ENCODE measurements around the gene PAGE3. TPM values are rescaled to one million over a fixed set of nuclear protein-coding genes. Genes with fewer than 3 reads are reported as not detected.

Gene PAGE3
- total RNA-seq, 1 experiment from 2014 or later, result not detected

DNA sequence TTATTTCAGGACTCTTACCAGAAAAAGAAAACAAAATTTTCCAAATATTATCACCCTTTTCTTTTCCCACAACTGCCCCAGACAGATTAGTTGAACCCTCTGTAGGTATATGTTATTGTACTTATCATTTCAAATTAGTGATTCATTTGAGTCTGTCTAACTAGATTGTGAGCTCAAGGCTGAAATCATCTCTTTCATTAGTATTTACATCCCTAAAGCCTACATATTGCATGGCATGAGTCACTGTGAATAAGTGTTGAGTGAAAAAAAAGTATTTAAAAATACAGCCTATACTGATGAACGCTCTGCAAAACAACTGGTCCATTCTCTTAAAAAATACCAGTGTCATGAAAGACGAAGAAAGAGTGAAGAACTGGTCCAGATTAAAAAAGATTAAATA, 3.9 kb downstream of the PAGE3 start:
- Mint-ChIP-seq H3K36me3 (ENCODE audit: insufficient read depth, unreplicated experiment) (no peaks in the 10 kb centered on the region), H3K27ac (ENCODE audit: low read depth, unreplicated experiment) (no peak overlapping the region), H3K9me3 (ENCODE audit: unreplicated experiment) (no peaks in the 10 kb centered on the region), H3K4me3 (ENCODE audit: unreplicated experiment) (no peak overlapping the region), H3K27me3 (ENCODE audit: insufficient read depth, unreplicated experiment) (peaks cover 18% of the 10 kb centered on the region), H3K4me1 (ENCODE audit: insufficient read depth, unreplicated experiment) (no peaks in the 10 kb centered on the region)
- BruUV-seq (replicated peaks), result no TSS peak
- ChIA-PET CTCF (interaction anchor here (0.8 to 0.9 kb wide), 2 partner anchors 227 to 1979 kb away, joined by 3 read pairs; no protein-coding TSS in a partner anchor), POLR2A (no interaction called here)
- TF ChIP-seq, protein P1, sequence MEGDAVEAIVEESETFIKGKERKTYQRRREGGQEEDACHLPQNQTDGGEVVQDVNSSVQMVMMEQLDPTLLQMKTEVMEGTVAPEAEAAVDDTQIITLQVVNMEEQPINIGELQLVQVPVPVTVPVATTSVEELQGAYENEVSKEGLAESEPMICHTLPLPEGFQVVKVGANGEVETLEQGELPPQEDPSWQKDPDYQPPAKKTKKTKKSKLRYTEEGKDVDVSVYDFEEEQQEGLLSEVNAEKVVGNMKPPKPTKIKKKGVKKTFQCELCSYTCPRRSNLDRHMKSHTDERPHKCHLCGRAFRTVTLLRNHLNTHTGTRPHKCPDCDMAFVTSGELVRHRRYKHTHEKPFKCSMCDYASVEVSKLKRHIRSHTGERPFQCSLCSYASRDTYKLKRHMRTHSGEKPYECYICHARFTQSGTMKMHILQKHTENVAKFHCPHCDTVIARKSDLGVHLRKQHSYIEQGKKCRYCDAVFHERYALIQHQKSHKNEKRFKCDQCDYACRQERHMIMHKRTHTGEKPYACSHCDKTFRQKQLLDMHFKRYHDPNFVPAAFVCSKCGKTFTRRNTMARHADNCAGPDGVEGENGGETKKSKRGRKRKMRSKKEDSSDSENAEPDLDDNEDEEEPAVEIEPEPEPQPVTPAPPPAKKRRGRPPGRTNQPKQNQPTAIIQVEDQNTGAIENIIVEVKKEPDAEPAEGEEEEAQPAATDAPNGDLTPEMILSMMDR (IDR thresholded peaks at IDR 0.05; ENCODE audit: unreplicated experiment), result no peak
- no peak for DNase-seq (ENCODE audit: unreplicated experiment)
- intact Hi-C loops (cut with micrococcal nuclease), result no loop called here

DNA sequence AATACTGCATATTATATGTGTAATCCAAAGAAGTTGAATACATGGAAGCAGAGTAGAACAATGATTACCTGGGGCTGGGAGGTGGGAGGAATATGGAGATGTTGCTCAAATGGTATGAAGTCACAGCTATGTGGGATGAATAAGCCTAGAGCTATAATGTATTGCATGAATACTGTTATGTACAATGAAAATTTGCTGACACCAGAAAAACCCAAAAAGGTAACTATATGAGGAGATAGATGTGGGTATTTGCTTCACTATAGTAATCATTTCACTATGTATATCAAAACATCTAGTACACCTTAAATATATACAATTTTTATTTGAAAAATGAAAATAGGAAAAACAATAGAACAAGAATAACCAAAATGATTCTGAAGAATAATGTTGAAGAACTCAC, 11.2 kb downstream of the PAGE3 start:
- H3K4me1 Mint-ChIP-seq (ENCODE audit: insufficient read depth, unreplicated experiment), result no peaks in the 10 kb centered on the region

DNA sequence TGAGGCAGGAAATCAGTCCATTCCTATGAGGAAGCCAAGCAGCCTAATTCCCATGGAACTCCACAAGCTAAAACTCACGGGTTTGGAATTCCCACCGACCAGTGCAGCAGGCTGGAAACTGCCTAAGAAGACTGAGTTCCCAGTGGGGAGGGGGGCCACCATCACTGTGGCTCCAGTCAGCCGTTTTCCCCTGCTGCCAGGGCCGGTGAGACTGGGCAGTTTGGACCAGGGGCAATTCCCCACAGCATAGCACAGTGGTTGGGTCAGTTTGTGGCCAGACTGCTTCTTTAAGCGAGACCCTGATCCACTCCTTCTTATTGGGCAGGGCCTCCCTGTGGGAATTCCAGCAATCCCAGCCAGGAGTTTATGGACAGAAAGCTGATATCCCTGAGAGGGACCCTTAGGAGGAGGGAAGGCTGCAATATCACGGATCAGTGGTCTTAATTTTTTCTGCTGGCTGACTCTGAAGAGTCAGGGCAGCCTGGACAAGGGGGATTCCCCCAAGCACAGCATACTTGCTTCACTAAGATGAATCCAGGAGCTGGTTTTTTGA, 23.9 kb downstream of the PAGE3 start:
- Mint-ChIP-seq H3K27me3 (ENCODE audit: insufficient read depth, unreplicated experiment) (no peaks in the 10 kb centered on the region), H3K4me3 (ENCODE audit: unreplicated experiment) (no peak overlapping the region), H3K36me3 (ENCODE audit: insufficient read depth, unreplicated experiment) (no peaks in the 10 kb centered on the region), H3K4me1 (ENCODE audit: insufficient read depth, unreplicated experiment) (no peaks in the 10 kb centered on the region), H3K9me3 (ENCODE audit: unreplicated experiment) (peaks cover 10% of the 10 kb centered on the region), H3K27ac (ENCODE audit: low read depth, unreplicated experiment) (no peak overlapping the region)
- intact Hi-C loops (cut with micrococcal nuclease), result no loop called here
- BruUV-seq (replicated peaks), result no TSS peak
- ChIA-PET CTCF (interaction anchor here (0.7 kb wide), 1 partner anchor 473 kb away, joined by 4 read pairs; no protein-coding TSS in a partner anchor), POLR2A (no interaction called here)
- TF ChIP-seq, protein P1 (IDR thresholded peaks at IDR 0.05; ENCODE audit: unreplicated experiment), result no peak
- no peak for DNase-seq (ENCODE audit: unreplicated experiment)

More for the DNA sequence above, 11.2 kb downstream of the PAGE3 start:
- Mint-ChIP-seq H3K4me3 (ENCODE audit: unreplicated experiment) (no peak overlapping the region), H3K27me3 (ENCODE audit: insufficient read depth, unreplicated experiment) (no peaks in the 10 kb centered on the region), H3K9me3 (ENCODE audit: unreplicated experiment) (peaks cover 12% of the 10 kb centered on the region), H3K27ac (ENCODE audit: low read depth, unreplicated experiment) (no peak overlapping the region), H3K36me3 (ENCODE audit: insufficient read depth, unreplicated experiment) (no peaks in the 10 kb centered on the region)
- TF ChIP-seq, protein P1 (IDR thresholded peaks at IDR 0.05; ENCODE audit: unreplicated experiment), result no peak
- POLR2A ChIA-PET, result no interaction called here
- no peak for DNase-seq (ENCODE audit: unreplicated experiment)
- CTCF ChIA-PET, result no interaction called here
- intact Hi-C loops (cut with micrococcal nuclease), result no loop called here
- no TSS peak for BruUV-seq (replicated peaks)

DNA sequence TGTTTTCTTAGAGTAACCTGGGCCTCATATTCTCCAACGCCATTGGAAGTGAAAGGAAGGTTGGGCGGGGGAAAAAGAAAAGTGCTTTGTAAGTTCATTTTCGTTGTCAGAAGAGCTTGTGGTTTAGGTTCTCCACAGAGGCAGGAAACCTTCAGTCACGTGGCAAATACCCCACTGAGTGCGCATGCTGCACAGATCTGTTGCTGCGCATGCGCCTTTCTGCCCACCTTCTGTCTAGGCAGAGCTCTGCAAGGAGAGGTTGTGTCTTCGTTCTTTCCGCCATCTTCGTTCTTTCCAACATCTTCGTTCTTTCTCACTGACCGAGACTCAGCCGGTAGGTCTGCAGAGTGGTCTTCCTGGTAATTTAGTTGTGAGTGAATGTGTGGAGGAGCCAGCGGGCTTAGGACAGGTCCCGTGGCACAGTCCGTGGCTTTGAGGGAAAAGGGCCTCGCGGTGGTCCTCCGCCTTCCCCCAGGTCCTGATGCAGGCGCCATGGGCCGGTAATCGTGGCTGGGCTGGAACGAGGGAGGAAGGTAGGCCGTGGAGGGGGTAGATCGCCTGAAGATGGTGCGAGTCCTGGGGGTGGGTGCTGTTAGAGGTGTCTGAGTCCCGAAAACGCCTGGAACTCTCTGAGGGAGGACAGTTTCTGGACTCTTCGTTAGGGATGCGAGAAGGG, 44.5 kb downstream of the PAGE3 start, which contains the start of gene PAGE5:
Gene PAGE5 (plus strand): TSS at position 228 of the 676 bp plus-strand sequence. CDS start 1,037 bp downstream, outside the sequence.
- intact Hi-C loops (cut with micrococcal nuclease), result no loop called here
- no peaks in the 10 kb centered on the region for H3K4me1 Mint-ChIP-seq (ENCODE audit: insufficient read depth, unreplicated experiment)
- no peak within 1 kb of the TSS for H3K27ac Mint-ChIP-seq (ENCODE audit: low read depth, unreplicated experiment)
- H3K36me3 Mint-ChIP-seq (ENCODE audit: insufficient read depth, unreplicated experiment), result peaks cover 7% of the 10 kb centered on the region
- CTCF ChIA-PET, result no interaction called here
- peaks cover 39% of the 10 kb centered on the region for H3K27me3 Mint-ChIP-seq (ENCODE audit: insufficient read depth, unreplicated experiment)
- BruUV-seq (replicated peaks), result no TSS peak
- no peak within 1 kb of the TSS for H3K4me3 Mint-ChIP-seq (ENCODE audit: unreplicated experiment)
- DNase-seq (ENCODE audit: unreplicated experiment), result no peak
- TF ChIP-seq, protein P1 (IDR thresholded peaks at IDR 0.05; ENCODE audit: unreplicated experiment), result no peak
- H3K9me3 Mint-ChIP-seq (ENCODE audit: unreplicated experiment), result peaks cover 14% of the 10 kb centered on the region
- POLR2A ChIA-PET, result no interaction called here
